BJ (cell line): Measurements from ENCODE around the gene SH3BP2. TPM values are rescaled to one million over a fixed set of nuclear protein-coding genes. Genes with fewer than 3 reads are reported as not detected.

Experiments used
- CTCF ChIA-PET: fragments of 350-600 bp; formaldehyde crosslinking; extraction: SDS; loops from one replicate; lab custom pipeline; 2021; ENCODE audit warnings: antibody characterized with exemption, inconsistent platforms; lab: Yijun Ruan, JAX
- POLR2A ChIA-PET: fragments of 300-600 bp; sonication (Branson Sonifier 250); formaldehyde crosslinking; extraction: SDS; loops from one replicate; lab custom pipeline; 2021; ENCODE audit warnings: antibody characterized with exemption; lab: Charles Lee
- DNase-seq: peaks from one replicate; pipeline ENCODE4 v3.0.0-alpha.2; 2011; ENCODE audit warnings: low read depth
- H3K27me3 ChIP-seq: 2 replicates; pipeline ENCODE4 v1.6.0; 2011; ENCODE audit warnings: low read length; ENCODE audit not compliant: control insufficient read depth, insufficient read depth
- H3K36me3 ChIP-seq: 2 replicates; pipeline ENCODE4 v1.5.1; 2011; ENCODE audit warnings: low read length; ENCODE audit not compliant: control insufficient read depth, insufficient read depth
- H3K4me3 ChIP-seq: 2 replicates; pipeline ENCODE4 v1.5.1; 2011; ENCODE audit warnings: low read depth, mild to moderate bottlenecking, control low read depth, low read length
- CTCF ChIP-seq: IDR thresholded peaks from 2 replicates; pipeline ENCODE4 v1.5.1; 2011; ENCODE audit warnings: low read depth, mild to moderate bottlenecking, control low read depth, inconsistent platforms, low read length, moderate library complexity; ENCODE audit not compliant: insufficient read depth
- polyA plus RNA-seq: library from polyadenylated mRNA; depleted of rRNA; stranded (reverse); fragments of >200 nt; gene quantifications from 2 replicates; pipeline ENCODE4 v1.2.3, GENCODE V29; 2011

Gene SH3BP2
- polyA plus RNA-seq, 1 experiment: 42.2 TPM

- ChIA-PET CTCF (interaction anchor here (1.9 kb wide), 1 partner anchor 10 kb away, joined by 5 read pairs; no protein-coding TSS in a partner anchor), POLR2A (no interaction called here)
- H3K27me3 ChIP-seq: no peaks in the 10 kb centered on the region
- H3K4me3 ChIP-seq: no peak overlapping the region
- no peak for DNase-seq
- no peak for TF ChIP-seq CTCF
- 0 out of 2 replicates have a peak, but pooled peaks cover 2% of the 10 kb centered on the region for H3K36me3 ChIP-seq
Measured at GRCh38 chr4:2858451-2859217, 65.7 kb downstream of the SH3BP2 start.

- H3K27me3 ChIP-seq: no peaks in the 10 kb centered on the region
- TF ChIP-seq CTCF: no peak
- POLR2A ChIA-PET: no interaction called here
- H3K36me3 ChIP-seq: 0 out of 2 replicates have a peak, but pooled peaks cover 2% of the 10 kb centered on the region
- no peak overlapping the region for H3K4me3 ChIP-seq
- DNase-seq: no peak
- CTCF ChIA-PET: interaction anchor here (1.1 kb wide), 1 partner anchor 96 kb away, joined by 3 read pairs; no protein-coding TSS in a partner anchor
Measured at GRCh38 chr4:2859514-2859913, 66.6 kb downstream of the SH3BP2 start.

GRCh38 chr4:2860391-2861348 lies 67.8 kb downstream of the SH3BP2 start:
- no peak overlapping the region for H3K4me3 ChIP-seq
- ChIA-PET CTCF (interaction anchor here (1.1 to 1.2 kb wide), 3 partner anchors 11 to 97 kb away, joined by 3 read pairs; no protein-coding TSS in a partner anchor), POLR2A (no interaction called here)
- no peak for DNase-seq
- H3K27me3 ChIP-seq: no peaks in the 10 kb centered on the region
- TF ChIP-seq CTCF: no peak
- no peaks in the 10 kb centered on the region for H3K36me3 ChIP-seq

- no peak for TF ChIP-seq CTCF
- Histone ChIP-seq H3K36me3 (no peaks in the 10 kb centered on the region), H3K27me3 (no peaks in the 10 kb centered on the region), H3K4me3 (no peak overlapping the region)
- DNase-seq: no peak
- ChIA-PET CTCF (interaction anchor here (0.6 to 1.2 kb wide), 5 partner anchors 9 to 98 kb away, joined by 3 to 5 read pairs (median 3); no protein-coding TSS in a partner anchor), POLR2A (no interaction called here)
Measured at GRCh38 chr4:2861631-2862436, 68.9 kb downstream of the SH3BP2 start.
